DOHH2 (cell line): ENCODE results near the gene AQP7.
"Not testable (repeated sequence)": the region's sequence is repeated elsewhere in the genome, so short reads cannot be mapped to it uniquely, and the experiment has no call there.

Experiments used
- EZH2phosphoT487 ChIP-seq: fragments of 200-600 bp; sonication (generic); IDR thresholded peaks from 2 replicates; pipeline ENCODE4 v1.6.1; 2017; ENCODE audit warnings: borderline replicate concordance, mild to moderate bottlenecking, antibody characterized with exemption, low read length, moderate library complexity, mixed read lengths
- TF ChIP-seq, protein P1 (sequence below): fragments of 200-600 bp; sonication (generic); IDR thresholded peaks from one replicate; pipeline ENCODE4 v1.5.1; 2014; ENCODE audit warnings: antibody characterized with exemption, mild to moderate bottlenecking, low read depth, low read length; ENCODE audit not compliant: poor library complexity, severe bottlenecking

DNA sequence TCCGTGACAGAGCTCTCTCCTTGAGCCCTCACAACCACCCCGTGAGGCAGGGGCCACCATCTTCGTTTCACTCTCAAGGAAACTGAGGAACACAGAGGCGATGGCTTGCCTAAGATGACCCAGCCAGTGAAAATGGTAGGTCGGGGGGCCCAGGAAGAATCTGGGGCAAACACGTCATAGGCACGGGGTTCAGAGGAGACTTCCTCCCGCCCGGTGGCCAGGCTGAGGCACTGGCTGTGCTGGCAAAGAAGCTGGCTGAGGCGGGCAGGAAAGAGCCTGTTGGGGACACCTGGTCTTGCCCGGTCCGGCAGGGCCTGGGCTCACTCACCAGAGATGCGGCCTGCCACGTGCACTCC, 15.7 kb downstream of the AQP7 start:
- TF ChIP-seq, protein P1, sequence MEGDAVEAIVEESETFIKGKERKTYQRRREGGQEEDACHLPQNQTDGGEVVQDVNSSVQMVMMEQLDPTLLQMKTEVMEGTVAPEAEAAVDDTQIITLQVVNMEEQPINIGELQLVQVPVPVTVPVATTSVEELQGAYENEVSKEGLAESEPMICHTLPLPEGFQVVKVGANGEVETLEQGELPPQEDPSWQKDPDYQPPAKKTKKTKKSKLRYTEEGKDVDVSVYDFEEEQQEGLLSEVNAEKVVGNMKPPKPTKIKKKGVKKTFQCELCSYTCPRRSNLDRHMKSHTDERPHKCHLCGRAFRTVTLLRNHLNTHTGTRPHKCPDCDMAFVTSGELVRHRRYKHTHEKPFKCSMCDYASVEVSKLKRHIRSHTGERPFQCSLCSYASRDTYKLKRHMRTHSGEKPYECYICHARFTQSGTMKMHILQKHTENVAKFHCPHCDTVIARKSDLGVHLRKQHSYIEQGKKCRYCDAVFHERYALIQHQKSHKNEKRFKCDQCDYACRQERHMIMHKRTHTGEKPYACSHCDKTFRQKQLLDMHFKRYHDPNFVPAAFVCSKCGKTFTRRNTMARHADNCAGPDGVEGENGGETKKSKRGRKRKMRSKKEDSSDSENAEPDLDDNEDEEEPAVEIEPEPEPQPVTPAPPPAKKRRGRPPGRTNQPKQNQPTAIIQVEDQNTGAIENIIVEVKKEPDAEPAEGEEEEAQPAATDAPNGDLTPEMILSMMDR, result not testable (repeated sequence)
- TF ChIP-seq EZH2phosphoT487, result not testable (repeated sequence)
